Loucy (cell line): ENCODE measurements around the gene SCRT2.

ENCODE experiments used
- CTCF ChIP-seq: fragments of 200-600 bp; sonication (generic); conservative IDR thresholded peaks from 2 replicates; pipeline ENCODE4 v1.5.1; 2014; ENCODE audit warnings: mild to moderate bottlenecking, antibody characterized with exemption, low read length
- EZH2phosphoT487 ChIP-seq: fragments of 200-600 bp; IDR thresholded peaks from 2 replicates; pipeline ENCODE4 v1.6.1; 2018; ENCODE audit warnings: antibody characterized with exemption, mild to moderate bottlenecking, moderate library complexity, borderline replicate concordance

- no peak for TF ChIP-seq CTCF
- no peak for TF ChIP-seq EZH2phosphoT487
Measured at GRCh38 chr20:682123-682522, 6.5 kb upstream of the SCRT2 start.
